ENCODE data around the gene CAPN5.

The CAPN5 gene

DNA sequence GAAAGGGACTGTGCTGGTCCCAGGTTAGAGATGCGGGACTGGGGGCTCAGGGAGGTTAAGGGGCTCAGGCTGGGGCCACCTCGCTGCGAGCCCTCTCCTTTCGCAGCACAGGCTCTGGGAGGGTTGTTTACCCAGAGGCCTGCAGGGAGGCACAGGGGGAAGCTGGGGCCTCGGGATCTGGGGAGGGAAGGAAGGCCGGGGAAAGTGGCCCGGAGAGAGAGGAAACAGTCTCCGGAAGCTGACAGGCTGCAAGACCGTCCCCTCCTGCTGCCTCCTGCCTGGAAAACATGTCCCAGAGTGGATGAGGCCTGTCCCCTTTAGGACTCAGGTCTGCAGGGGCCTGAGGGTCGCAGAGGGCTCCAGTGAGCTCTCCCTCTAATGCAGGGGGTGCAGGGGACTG is 106.7 kb downstream of the CAPN5 start:
- no peak for DNase-seq

DNA sequence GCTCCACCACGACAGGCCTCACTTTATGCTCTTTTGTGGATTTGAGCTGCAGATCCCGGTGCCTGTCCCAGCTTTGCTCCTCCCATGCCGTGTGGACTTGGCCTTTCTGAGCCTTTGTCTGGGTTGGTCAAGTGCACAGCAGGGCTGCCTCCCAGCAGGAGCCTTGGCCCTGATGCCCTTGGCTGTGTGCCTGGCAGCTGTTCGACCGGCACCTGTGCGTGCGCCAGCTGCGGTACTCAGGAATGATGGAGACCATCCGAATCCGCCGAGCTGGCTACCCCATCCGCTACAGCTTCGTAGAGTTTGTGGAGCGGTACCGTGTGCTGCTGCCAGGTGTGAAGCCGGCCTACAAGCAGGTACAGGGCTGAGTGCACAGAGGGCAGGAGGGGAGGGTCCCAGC is 107.8 kb downstream of the CAPN5 start:
- DNase-seq = no peak

DNA sequence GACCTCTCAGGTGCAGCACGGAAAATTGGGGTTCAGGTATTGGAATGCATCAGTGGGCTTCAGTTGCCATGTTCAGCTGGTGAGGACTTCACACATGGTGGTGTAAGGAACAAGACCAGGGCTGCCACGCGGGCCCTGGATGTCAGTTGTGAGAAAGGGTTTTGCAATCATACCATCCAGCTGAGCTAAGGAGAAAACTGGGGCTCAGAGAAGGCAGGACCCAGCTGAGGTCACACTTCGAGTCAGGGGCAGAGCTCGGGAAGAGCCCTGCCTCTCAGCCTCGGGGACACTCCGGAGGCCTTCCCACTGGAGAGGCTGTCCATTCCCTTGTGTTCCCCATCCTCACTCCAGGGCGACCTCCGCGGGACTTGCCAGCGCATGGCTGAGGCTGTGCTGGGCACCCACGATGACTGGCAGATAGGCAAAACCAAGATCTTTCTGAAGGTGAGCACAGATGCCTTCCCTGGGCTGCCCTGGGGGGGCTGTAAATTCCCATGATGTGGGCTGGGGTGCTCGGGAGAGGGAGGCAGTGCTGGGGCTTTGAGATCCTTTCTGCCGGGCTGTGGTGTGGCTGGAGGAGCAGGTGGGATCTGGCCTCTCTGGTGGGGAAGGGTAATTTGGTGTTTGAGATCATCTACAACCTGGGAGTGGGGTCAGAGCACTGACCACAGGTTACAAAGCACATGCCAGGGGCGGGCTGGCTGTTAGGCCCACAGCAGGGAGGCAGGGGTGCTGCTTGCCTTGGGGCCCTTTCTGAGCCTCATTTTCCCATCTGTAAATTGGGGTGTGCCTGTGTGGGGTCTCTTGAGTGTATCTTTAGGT is 108.5 kb downstream of the CAPN5 start:
- no peak for DNase-seq
